NB4 (cell line): Measurements from ENCODE around the gene SFXN1.

Experiments
- DNase-seq: peaks from one replicate; pipeline ENCODE4 v3.0.0; 2010; ENCODE audit warnings: low read depth
- H3K4me3 ChIP-seq: one replicate; pipeline ENCODE4 v1.5.1; 2011; ENCODE audit warnings: mild to moderate bottlenecking, low read depth, low read length, moderate library complexity
- CTCF ChIP-seq: IDR thresholded peaks from one replicate; pipeline ENCODE4 v1.5.1; 2012; ENCODE audit warnings: low read depth, low read length
- MAX ChIP-seq: IDR thresholded peaks from 2 replicates; pipeline ENCODE4 v1.6.1; 2011; ENCODE audit warnings: low read depth, low read length
- MYC ChIP-seq: IDR thresholded peaks from 2 replicates; pipeline ENCODE4 v1.6.1; 2011; ENCODE audit warnings: low read depth, low read length
- POLR2A ChIP-seq: IDR thresholded peaks from 2 replicates; pipeline ENCODE4 v1.6.1; 2011; ENCODE audit warnings: mild to moderate bottlenecking; ENCODE audit not compliant: insufficient read length; ENCODE audit errors: extremely low read depth

The SFXN1 gene

GRCh38 chr5:175478384-175479124 lies at the start of gene SFXN1:
Gene SFXN1, plus strand, starts transcription at chr5:175478560. Its CDS starts 13,544 bp downstream, at chr5:175492104.
- peak within 1 kb of the TSS; percentile 75 for H3K4me3 ChIP-seq
- DNase-seq, result peak; percentile 59
- TF ChIP-seq POLR2A (peak; percentile 50), CTCF (no peak)

- no peak for DNase-seq
- TF ChIP-seq MYC (no peak), CTCF (no peak), POLR2A (no peak), MAX (no peak)
- H3K4me3 ChIP-seq, result no peak overlapping the region
Observed at GRCh38 chr5:175434800-175435199, 43.6 kb upstream of the SFXN1 start.

GRCh38 chr5:175436359-175436758 lies 42.0 kb upstream of the SFXN1 start:
- DNase-seq, result no peak
- TF ChIP-seq POLR2A (no peak), MYC (no peak)
- H3K4me3 ChIP-seq, result no peak overlapping the region

- no peak overlapping the region for H3K4me3 ChIP-seq
- TF ChIP-seq MAX, result no peak
- no peak for TF ChIP-seq CTCF
- TF ChIP-seq POLR2A, result no peak
- no peak for TF ChIP-seq MYC
- no peak for DNase-seq
Observed at GRCh38 chr5:175438234-175438857, 40.0 kb upstream of the SFXN1 start.

GRCh38 chr5:175443514-175444059 lies 34.8 kb upstream of the SFXN1 start:
- DNase-seq, result no peak
- H3K4me3 ChIP-seq, result no peak overlapping the region
- TF ChIP-seq POLR2A, result no peak
- TF ChIP-seq CTCF, result no peak
- TF ChIP-seq MYC, result no peak
- no peak for TF ChIP-seq MAX

GRCh38 chr5:175444060-175444904 lies 34.1 kb upstream of the SFXN1 start, which contains the start of gene DRD1:
Gene DRD1, minus strand, starts transcription at chr5:175444182. Its CDS starts 1,083 bp downstream, at chr5:175443099.
- TF ChIP-seq MAX (no peak), CTCF (peak; percentile 38)
- peak; percentile 38 for DNase-seq
- no peak within 1 kb of the TSS for H3K4me3 ChIP-seq
